NT2/D1 (cell line): ENCODE measurements around the gene TIMM8B.

Source experiments
- SUZ12 ChIP-seq: IDR thresholded peaks from 2 replicates; pipeline ENCODE4 v1.6.1; 2011; ENCODE audit not compliant: insufficient read length, insufficient read depth; ENCODE audit errors: extremely low read depth
- YY1 ChIP-seq: IDR thresholded peaks from 2 replicates; pipeline ENCODE4 v1.6.1; 2011; ENCODE audit not compliant: insufficient read length, insufficient read depth
- ZNF274 ChIP-seq: IDR thresholded peaks from 2 replicates; pipeline ENCODE4 v1.6.1; 2011; ENCODE audit warnings: mild to moderate bottlenecking, low read depth, low read length

GRCh38 chr11:112128483-112129121 is 42.0 kb upstream of the TIMM8B start:
- TF ChIP-seq SUZ12 (no peak), YY1 (no peak), ZNF274 (no peak)
